ENCODE data around the gene GATB.
"Not testable (repeated sequence)": the region's sequence is repeated elsewhere in the genome, so short reads cannot be mapped to it uniquely, and the experiment has no call there.

Gene GATB

DNA sequence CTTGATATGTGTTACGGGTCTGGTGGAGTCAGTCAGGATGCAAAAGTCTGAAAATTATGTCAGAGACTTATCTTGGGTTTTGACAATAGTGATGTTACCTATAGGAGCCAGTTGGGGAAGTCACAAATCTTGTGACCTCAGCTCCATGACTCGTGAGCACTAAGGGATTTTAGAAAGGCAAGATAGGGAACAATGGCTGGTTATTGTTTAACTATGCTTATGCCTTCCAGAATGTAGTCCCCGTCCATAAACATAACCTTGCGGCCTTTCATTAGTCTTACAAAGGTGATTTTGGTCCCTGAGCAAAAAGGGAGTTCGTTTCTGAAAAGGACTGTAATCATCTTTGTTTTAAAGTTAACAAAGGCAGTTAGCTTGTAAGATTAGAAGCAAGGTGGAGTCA lies 23.9 kb upstream of the GATB start:
- no peak for DNase-seq

DNA sequence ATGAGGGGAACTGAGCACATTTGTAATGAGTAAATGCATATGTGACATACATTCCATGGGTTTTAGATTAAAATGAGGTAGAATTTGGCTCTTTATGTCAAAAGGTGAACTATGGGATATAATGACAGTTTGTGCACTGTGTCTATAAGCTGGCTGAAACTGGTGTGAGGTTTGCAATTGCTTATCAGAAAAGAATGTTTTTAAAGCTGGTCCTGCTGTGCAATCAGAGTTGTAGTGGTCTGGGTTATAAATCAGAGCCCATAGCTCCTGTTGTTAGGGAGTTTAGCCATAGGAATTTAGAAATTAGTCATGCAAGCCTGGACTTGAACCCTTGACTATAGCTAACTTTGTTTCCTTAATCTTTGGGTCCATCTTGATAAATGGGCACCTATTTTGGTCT lies 23.1 kb upstream of the GATB start:
- no peak for DNase-seq

DNA sequence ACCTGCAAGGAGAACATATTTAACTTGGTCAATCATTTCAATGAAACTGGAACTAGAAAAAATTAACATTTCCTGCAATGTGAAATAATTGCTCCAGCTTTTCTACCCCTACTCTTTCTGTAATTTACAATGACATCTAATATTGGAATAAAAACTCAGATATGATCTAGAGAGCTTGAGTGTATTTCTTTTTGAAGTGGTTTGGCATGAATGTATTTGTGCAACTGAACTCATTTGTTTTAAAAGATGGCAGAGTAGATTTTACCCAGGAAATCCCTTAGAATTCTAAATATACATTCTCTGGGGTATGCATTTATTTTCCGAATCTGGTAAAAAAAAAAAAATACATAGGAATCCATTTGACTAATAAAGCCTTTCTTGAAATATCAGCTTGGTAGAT lies 21.5 kb upstream of the GATB start:
- no peak for DNase-seq

DNA sequence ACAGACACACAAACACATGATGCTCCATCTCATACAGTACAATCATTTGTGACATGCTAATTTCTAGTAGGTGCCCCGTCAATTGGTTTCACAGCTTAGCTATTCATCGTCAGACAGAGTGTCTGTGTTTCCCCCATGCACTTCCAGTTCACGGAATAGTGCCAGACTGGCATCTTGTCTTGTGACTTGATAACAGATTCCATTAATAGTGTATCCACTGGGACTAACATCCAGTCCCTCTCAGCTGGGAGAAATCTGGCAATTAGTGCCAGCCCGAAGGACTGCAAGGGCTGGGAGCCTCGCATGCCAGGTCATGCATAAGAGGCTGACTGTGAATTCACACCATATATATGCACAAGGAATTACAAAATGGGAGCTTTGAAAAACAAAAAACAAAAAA lies 20.2 kb upstream of the GATB start:
- DNase-seq = no peak

DNA sequence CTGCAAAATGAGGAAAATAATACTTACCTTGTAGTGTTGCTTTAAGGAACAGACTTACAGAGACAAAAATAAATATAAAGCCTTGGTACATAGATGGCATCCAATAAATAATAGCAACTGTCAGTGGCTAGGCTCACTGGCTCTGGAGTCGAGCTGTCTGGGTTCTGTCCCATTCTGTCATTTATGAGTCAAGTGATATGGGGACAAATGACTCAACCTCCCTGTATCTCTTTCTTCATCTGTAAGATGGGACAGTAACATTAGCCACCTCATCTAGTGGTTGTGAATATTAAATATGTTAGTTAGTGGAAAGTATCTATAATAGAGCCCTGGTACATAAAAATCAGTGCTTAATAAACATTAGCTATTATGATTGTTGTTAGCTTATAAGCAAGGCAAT lies 16.7 kb upstream of the GATB start:
- DNase-seq = no peak

DNA sequence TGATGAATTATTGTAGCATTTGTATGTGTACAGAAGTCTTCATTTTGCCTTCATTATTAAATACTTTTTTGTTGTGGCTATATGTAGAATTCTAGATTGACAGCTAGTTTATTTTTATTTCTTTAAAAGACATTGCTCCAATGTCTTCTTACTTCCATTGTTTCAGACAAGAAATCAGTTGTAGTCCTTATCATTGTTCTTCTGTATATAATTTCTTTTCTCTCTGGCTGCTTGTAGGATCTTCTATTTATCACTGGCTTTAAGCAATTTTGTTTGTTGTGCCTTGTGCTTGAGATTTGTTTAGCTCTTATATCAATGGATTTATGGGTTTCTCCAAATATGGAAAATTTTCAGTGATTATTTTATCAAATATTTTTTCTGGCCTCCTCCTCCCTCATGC lies 13.5 kb upstream of the GATB start:
- no peak for DNase-seq

DNA sequence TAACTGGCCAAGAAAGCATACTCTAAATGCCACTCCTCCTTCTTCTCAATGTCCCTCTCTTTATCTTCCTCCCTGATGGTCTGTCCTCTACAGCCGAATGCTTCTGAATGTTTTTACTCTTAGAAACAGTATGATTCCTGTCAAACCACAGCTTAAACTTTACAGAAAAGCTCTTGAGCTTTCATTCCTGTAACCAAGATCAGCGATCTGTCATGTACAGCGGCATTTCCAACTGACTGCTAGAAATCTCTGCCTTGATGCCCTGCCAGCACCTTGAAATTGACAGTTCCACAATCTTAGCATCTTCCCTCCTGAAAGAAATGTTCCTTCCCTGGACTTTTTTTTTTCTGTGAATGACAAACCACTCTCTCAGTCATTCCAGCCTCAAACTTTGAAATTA lies 11.5 kb upstream of the GATB start:
- no peak for DNase-seq

DNA sequence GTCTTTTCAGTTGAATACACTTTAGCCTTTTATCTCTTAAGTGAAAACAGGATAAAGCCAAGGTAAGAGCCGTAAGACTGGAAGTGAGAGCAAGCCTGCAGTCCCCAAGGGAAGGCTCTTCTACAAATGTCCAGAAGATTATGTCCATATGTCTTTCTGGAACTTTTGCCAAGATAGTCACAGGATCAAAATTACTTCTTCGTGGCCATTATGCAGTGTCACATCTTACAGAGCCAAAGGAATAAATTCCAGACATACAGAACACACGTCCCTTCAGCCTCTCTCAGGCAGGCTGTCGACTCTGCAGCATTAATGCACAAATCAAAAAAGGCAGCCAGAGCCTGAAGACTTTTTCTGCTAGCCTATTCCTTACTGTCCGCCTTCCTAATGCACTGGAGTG lies 10.9 kb upstream of the GATB start:
- no peak for DNase-seq

DNA sequence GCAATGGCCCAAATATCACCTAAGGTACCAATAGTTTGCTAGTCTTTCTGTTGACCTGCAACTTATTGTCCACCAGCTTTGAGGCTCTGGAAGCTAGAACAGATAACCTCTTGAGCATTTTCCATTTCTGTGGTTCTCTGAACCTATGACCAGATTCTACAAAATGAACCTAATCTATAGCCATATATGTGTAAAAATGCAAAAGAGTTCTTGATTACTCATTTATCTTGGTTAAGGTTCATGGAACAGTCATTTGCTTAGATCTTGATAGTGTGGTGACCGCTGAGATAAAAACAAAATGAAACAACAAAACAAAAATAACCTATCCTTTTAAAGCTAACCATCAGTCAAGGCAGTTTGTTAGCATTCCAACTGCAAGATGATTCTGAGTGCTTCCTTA lies 9.3 kb upstream of the GATB start:
- no peak for DNase-seq

DNA sequence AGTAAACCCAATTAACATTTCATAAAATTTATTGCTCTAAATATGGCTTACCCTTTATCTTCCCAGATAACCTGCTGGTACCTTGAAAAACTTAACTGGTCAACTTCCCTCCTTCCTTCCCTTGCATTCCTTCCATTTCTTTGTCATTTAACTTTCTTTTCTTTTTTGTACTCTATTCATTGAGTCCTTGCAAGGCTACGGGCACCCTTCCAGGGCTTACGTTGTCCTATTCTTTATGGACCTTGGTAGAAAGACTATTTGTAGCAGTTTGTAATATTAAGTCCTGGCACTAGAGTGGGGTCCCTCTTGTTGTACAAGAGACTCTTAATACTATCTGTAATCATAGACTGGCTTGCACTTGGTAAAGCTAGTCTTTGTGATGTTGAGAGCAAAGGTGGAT lies 8.0 kb upstream of the GATB start:
- no peak for DNase-seq

DNA sequence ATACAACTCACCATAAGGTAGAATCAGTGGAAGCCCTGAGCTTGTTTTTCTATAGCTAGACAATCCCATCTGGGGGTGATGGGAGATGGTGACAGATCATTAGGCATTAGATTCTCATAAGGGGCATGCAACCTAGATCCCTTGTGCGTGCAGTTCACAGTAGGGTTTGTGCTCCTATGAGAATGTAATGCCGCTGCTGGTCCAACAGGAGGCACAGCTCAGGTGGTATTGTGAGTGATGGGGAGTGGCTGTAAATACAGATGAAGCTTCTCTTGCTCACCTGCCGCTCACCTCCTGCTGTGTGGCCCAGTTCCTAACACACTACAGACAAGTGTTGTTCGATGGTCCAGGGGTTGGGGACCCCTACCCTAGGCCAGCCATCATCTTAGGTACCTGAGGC lies 5.9 kb upstream of the GATB start:
- DNase-seq = no peak

DNA sequence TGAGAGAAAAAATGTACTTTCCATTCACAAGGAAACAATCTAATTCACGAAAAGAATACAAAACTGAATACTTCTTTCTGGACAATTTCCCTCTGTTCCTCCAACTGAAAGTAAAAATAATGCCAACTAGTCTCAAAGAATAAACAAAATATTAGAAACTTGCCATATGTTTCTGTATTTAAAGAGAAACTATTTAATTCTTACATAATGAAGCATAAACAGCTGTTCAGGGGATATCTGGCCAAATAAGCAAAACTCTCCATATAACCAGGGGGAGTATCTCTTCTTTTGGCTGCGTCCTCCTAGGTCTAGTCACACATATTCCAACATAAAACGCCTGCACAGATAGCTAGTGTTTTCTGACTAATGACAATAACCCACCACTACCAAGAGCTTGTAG lies 805 bp downstream of the GATB start:
- no peak for DNase-seq

DNA sequence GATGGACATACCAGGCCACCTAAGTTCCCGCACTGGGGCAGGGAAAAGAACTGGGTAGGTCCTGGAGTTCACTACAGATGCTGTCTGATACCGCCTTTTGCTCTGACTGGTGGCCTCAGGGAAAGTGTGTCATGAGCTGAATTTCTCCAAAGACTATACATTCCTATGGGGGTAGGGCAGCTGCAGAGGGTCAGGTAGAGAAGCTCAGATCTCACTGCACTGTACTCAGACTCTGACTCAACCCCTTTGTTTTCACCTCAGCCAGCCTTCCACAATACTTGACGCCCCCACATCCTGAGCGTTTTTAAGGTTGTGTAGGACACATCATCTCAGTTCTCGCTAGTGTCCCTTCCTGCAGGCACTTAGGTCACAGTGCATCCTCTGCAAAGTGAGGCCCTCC lies 7.8 kb downstream of the GATB start:
- no peak for DNase-seq

DNA sequence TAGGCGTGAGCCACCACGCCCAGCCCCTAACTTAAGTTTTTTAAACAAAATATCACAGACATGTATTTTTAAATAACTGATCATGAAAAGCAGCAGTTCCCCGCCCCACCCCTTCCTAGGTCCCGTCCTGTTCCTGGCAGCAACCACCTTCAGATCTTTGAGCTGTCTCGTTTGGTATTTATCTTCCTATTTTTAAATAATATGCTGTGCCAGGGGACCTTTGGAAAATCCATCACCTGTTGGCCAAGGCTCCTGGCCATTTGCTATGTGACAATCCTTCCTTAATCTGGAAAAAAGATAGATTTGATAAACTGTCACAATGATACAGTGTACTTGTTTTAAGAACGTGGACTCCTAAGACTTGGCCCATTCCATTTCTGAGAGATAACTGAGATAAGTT lies 10.7 kb downstream of the GATB start:
- DNase-seq = no peak

DNA sequence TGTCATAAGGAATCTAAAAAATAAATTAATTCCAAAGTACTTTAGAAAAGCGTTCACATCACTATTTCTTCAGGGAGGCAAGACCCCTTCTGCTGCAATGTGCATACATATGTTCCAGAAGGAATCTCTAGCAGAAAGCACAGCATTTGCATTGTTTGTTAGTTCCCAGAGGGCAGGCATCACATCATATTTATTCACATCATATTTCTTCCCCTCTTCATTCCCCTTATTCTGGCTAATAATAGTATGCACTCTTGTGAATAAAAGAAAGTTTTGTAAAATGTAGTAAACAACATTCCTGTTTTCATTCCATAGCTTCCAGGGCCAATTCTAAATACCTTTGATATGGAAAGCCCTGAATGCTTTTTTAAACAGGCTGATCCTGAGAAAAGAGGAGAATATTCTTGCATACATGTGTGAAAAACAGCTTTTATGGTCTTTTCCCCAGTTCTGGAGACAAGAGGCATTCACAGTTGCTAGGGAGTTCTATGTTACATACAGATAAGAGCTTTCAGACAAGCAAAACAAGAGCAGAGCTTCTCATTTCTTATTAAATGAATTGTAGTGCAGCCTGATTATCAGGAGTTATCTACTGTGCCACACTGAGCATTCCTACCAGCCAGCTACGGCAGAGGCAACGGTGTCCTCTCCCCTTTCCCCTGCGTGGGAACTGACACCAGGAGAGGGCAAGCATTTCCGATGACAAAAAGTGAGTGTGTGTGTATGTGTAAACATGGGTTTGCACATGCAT lies 15.2 kb downstream of the GATB start:
- no peak for DNase-seq

DNA sequence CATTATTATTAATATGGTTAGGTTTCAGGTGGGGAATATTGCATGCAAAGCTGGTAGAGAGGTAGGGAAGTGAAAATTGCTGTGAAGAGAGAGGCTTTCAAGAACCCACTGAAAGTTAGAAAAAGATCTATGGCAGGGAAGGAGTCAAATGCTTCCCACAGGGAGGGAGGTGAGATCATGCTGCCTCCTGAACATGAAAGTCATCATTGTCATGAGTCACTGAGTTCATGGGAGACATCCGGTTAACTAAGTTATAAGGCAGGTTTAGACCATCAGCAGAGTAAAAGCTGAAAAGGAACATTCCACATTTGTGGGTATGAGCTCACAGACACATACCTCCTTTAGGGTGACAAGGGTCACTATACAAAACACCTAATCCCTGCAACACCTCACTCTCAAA lies 16.2 kb downstream of the GATB start:
- DNase-seq = no peak

DNA sequence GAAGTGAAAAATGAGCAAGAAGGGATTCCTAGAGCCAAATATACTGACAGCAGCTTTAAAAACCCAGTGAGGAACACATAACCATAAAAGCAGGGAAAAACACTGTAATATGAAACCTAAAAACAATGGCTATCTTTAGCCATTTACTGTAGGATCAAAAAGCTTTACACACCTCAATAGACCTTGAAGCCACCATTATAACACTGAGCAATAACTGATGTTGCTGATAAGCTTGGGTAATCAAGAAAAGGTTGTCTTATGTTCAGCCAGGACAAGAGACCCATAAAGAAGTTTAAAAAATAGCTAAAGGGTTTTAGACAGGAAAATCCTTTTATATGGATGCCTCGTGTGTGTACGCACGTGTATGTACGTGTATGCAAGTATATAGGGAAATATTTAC lies 16.9 kb downstream of the GATB start:
- no peak for DNase-seq

DNA sequence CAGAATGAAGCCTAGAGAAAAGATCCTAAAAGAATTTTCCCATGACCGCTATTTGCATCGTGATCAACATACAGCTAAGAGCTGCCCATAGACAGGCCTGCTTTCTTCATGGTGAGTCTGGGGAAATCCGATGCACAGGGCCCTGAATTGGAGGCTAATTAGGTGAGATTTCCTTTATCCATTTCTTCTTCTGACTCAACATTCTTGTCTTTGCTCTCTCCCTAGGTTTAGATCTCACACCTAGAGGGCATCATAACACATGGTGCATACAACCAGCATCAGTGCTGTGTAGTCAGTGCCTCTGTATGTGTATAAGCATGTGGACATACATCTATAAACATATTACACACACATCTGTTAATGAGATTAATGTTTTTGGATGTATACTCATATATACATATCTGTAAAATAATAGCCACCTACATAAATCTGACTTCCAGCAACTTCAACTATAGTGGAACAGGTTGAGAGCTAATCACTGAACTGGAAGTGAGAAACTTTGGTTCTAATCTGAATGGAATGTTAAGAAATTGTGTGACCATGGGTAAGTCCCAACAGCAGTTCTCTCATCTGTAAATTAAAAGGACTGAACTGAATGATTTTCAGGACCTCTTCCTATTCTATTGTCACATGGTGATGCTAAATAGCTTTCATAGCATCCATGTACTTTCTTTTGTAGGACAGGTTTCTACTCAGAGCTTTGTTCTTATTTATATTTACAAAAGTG lies 17.5 kb downstream of the GATB start:
- DNase-seq = no peak

DNA sequence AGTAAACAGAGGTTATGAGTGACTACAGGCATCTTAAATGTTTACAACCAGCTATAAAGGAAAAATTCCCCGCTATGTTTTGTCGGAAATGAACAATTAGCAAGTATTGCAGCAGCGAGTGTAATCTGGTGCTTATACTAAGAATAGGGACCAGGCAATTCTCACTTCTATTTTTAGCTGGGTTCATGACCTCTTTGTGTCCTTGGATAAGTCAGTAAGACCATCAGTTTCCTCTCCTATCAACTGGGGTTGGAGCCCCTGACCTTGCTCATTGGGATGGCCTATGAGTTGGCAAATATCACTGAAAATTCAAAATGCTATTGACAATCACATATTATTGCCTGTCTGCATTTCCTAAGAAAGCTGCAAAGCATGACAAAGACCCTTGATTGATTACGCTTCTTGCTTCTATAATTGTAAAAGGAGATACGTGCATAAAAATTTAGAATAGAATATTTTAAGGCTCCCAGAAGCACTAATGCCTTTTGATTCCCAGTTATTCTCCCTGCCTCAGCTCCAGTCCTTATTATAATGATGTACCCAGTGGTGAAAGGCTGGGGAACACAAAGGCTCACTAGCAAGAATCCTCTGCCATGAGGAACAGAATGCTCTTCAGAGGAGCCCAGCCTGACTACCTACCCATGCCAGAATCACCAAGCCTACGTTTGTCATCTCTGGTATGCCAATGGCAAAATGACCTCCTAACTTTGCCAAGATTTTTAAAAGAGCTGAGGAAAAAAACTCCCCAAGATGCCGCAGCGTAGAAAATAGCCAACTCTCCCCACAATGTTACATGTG lies 21.9 kb downstream of the GATB start:
- DNase-seq = no peak

DNA sequence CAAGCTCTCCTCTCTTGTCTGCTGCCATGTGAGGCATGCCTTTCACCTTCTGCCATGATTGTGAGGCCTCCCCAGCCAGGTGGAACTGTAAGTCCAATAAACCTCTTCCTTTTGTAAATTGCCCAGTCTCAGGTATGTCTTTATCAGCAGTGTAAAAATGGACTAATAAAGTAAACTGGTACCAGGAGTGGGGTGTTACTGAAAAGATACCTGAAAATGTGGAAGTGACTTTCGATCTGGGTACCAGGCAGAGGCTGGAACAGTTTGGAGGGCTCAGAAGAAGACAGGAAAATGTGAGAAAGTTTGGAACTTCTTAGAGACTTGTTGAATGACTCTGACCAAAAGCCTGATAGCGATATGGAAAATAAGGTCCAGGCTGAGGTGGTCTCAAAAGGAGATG lies 24.0 kb downstream of the GATB start:
- DNase-seq = not testable (repeated sequence)

DNA sequence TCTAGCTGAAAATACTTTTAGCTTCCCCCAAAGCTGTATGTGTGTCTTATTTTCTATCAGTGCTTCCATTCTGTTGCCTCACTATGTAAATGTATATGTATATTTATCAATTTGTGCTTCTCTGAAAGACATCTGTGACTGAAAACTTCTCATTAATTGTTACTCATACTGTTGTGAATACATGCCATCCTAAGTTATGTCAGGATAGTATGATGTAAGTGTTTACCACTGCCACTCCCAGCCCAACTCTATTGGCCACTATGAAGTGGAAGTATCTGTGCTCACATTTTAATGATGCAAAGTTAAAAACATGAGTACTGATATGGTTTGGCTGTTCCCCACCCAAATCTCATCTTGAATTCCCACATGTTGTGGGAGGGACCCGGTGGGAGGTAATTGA lies 24.4 kb downstream of the GATB start:
- no peak for DNase-seq

DNA sequence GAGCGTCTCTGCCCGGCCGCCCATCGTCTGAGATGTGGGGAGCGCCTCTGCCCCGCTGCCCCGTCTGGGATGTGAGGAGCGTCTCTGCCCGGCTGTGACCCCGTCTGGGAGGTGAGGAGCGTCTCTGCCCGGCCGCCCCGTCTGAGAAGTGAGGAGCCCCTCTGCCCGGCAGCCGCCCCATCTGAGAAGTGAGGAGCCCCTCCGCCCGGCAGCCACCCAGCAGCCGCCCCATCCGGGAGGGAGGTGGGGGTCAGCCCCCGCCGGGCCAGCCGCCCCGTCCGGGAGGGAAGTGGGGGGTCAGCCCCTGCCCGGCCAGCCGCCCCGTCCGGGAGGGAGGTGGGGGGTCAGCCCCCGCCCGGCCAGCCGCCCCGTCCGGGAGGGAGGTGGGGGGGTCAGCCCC lies 29.1 kb downstream of the GATB start:
- not testable (repeated sequence) for DNase-seq

DNA sequence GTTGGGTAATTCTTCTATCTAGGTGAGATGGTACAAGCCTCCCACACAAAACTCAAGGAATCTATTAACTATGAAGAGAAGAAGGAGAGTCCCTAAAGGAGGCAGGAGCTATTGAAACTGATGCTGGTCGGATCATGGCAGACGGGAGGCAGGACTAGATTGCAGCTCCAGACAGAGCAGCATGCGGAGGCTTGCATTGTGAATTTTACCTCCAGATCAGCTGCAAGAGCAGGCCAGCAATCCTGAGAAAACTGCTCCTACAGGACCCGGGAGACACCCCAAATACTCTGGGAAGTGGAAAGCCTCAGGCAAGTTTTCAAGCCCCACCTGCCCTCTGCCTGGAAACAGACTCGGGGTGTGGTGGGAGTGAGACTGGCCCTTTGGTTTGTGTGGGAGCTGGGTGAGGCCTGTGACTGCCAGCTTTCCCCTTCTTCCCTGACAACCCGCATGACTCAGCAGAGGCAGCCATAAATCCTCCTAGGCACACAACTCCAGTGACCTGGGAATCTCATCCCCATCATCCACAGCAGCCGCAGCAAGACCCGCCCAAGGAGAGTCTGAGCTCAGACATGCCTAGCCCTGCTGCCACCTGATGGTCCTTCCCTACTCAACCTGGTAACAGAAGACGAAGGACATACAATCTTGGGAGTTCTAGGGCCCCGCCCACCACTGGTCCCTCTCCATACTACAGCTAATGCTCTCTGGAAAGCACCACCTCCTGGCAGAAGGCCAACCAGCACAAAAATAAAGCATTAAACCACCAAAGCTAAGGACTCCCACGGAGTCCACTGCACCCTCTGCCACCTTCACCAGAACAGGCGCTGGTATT lies 30.9 kb downstream of the GATB start:
- DNase-seq = no peak
